HFF-Myc (cell line): ENCODE data around the gene ACSBG1.

Experiments used
- DNase-seq: peaks from one replicate; pipeline ENCODE4 v3.0.0-alpha.2; 2011; ENCODE audit warnings: low read depth; ENCODE audit errors: extremely low read depth
- H3K4me3 ChIP-seq: replicated peaks from 2 replicates; pipeline ENCODE4 v1.5.1; 2011; ENCODE audit warnings: low read depth, mild to moderate bottlenecking, control low read depth, low read length
- CTCF ChIP-seq: IDR thresholded peaks from 2 replicates; pipeline ENCODE4 v1.5.1; 2012; ENCODE audit warnings: mild to moderate bottlenecking, low read depth, low read length, control low read depth; ENCODE audit errors: missing control alignments

Gene ACSBG1

GRCh38 chr15:78234515-78235040 is at the start of gene ACSBG1:
Gene ACSBG1 (minus strand): TSS chr15:78234565. CDS start chr15:78234501, 64 bp downstream.
- no peak for TF ChIP-seq CTCF
- no peak within 1 kb of the TSS for H3K4me3 ChIP-seq
- no peak for DNase-seq

GRCh38 chr15:78282324-78282723 is 48.0 kb upstream of the ACSBG1 start:
- H3K4me3 ChIP-seq: no peak overlapping the region
- peak; percentile 63 for DNase-seq
- TF ChIP-seq CTCF: no peak

GRCh38 chr15:78280319-78281072 is 46.1 kb upstream of the ACSBG1 start:
- TF ChIP-seq CTCF: no peak
- DNase-seq: no peak

GRCh38 chr15:78276064-78276943 is 41.9 kb upstream of the ACSBG1 start:
- no peak for TF ChIP-seq CTCF

More at GRCh38 chr15:78280319-78281072, 46.1 kb upstream of the ACSBG1 start:
- no peak overlapping the region for H3K4me3 ChIP-seq

GRCh38 chr15:78274994-78275393 is 40.6 kb upstream of the ACSBG1 start:
- DNase-seq: no peak
- no peak overlapping the region for H3K4me3 ChIP-seq
- TF ChIP-seq CTCF: no peak

More at GRCh38 chr15:78276064-78276943, 41.9 kb upstream of the ACSBG1 start:
- no peak overlapping the region for H3K4me3 ChIP-seq
- DNase-seq: no peak

GRCh38 chr15:78272776-78273175 is 38.4 kb upstream of the ACSBG1 start:
- no peak for TF ChIP-seq CTCF
- no peak for DNase-seq
- no peak overlapping the region for H3K4me3 ChIP-seq
